GM12878 (cell line): Measurements from ENCODE around the gene NEK11. TPM values are rescaled to one million over a fixed set of nuclear protein-coding genes. Genes with fewer than 3 reads are reported as not detected.

Source experiments
- ATAC-seq: fragments of 200-7000 bp; cut with Tn5 transposase; 3 replicates; pipeline ENCODE4 v1.9.1; 2020; ENCODE audit warnings: mild to moderate bottlenecking, moderate library complexity
- BruUV-seq: library from RNA; stranded (reverse); fragments of 400-500 nt; replicated peaks from 2 replicates; lab custom pipeline; 2021; lab: Mats Ljungman, UMichigan
- CTCF ChIA-PET: fragments of 300-600 bp; sonication (Branson Sonifier 250); formaldehyde crosslinking; extraction: SDS; loops from one replicate; lab custom pipeline; 2021; ENCODE audit warnings: inconsistent platforms; lab: Yijun Ruan, JAX
- POLR2A ChIA-PET: fragments of 350-600 bp; formaldehyde crosslinking; extraction: SDS; loops from one replicate; lab custom pipeline; 2021; ENCODE audit warnings: inconsistent platforms; lab: Charles Lee
- RAD21 ChIA-PET: fragments of 300-600 bp; sonication (Branson Sonifier 250); formaldehyde crosslinking; loops from one replicate; lab custom pipeline; 2023; ENCODE audit warnings: antibody characterized with exemption; ENCODE audit not compliant: unreplicated experiment; lab: Charles Lee
- SMC1A ChIA-PET: fragments of 300-600 bp; sonication (Branson Sonifier 250); formaldehyde crosslinking; loops from one replicate; lab custom pipeline; 2023; ENCODE audit not compliant: unreplicated experiment, uncharacterized antibody; lab: Charles Lee
- DNase-seq: peaks from one replicate; pipeline ENCODE4 v3.0.0-alpha.2; 2011; ENCODE audit warnings: low read depth, low spot score
- FAIRE-seq: peaks from 3 replicates; lab custom pipeline; 2011; peaks lifted over from hg19 to GRCh38; lab: Jason Lieb, UNC
- H2AFZ ChIP-seq: 2 replicates; pipeline ENCODE4 v1.6.0; 2011; ENCODE audit warnings: low read depth, low read length, control low read depth; ENCODE audit not compliant: control insufficient read depth
- H3K27ac ChIP-seq: 2 replicates; pipeline ENCODE4 v1.5.1; 2011; ENCODE audit warnings: control low read depth; ENCODE audit not compliant: control insufficient read depth, insufficient read depth
- H3K27me3 ChIP-seq, 2 experiments: replicated peaks in 1 of 2; 2 replicates each; pipeline versions ENCODE4 v1.6.0 to v1.6.1; 2011; ENCODE audit warnings: low read length in 1 of 2; ENCODE audit not compliant: control insufficient read depth in 2 of 2, insufficient read depth in 2 of 2
- H3K36me3 ChIP-seq, 2 experiments: 2 replicates each; pipeline ENCODE4 v1.5.1; 2011; ENCODE audit warnings: low read length in 1 of 2; ENCODE audit not compliant: control insufficient read depth in 2 of 2, insufficient read depth in 2 of 2
- H3K4me1 ChIP-seq: 2 replicates; pipeline ENCODE4 v1.6.1; 2011; ENCODE audit warnings: mild to moderate bottlenecking, low read length, moderate library complexity, mixed read lengths; ENCODE audit not compliant: control insufficient read depth, insufficient read depth
- H3K4me2 ChIP-seq: 2 replicates; pipeline ENCODE4 v1.6.0; 2011; ENCODE audit warnings: control low read depth; ENCODE audit not compliant: control insufficient read depth, insufficient read depth
- H3K4me3 ChIP-seq: fragments of 200-600 bp; sonication (generic); 2 replicates; pipeline ENCODE4 v1.5.1; 2016
- H3K79me2 ChIP-seq: 2 replicates; pipeline ENCODE4 v1.6.0; 2011; ENCODE audit warnings: low read length; ENCODE audit not compliant: control insufficient read depth, insufficient read depth
- H3K9ac ChIP-seq: 2 replicates; pipeline ENCODE4 v1.8.0; 2011; ENCODE audit warnings: low read length, control low read depth, mixed read lengths; ENCODE audit not compliant: control insufficient read depth, insufficient read depth
- H3K9me3 ChIP-seq: replicated peaks from 3 replicates; pipeline ENCODE4 v1.5.1; 2011; ENCODE audit warnings: mild to moderate bottlenecking, low read length; ENCODE audit not compliant: control insufficient read depth, insufficient read depth
- H4K20me1 ChIP-seq: 2 replicates; pipeline ENCODE4 v1.6.0; 2011; ENCODE audit not compliant: control insufficient read depth, insufficient read depth
- BCL3 ChIP-seq: IDR thresholded peaks from 2 replicates; pipeline ENCODE4 v1.6.1; 2011; ENCODE audit warnings: borderline replicate concordance, low read depth, mild to moderate bottlenecking, moderate library complexity, low read length; ENCODE audit not compliant: insufficient read depth, poor library complexity, severe bottlenecking
- BHLHE40 ChIP-seq, 2 experiments: fragments of 450-650 bp in 1 of 2; IDR thresholded peaks; 2 replicates each; pipeline ENCODE4 v1.6.1; 2011 to 2017; ENCODE audit warnings: low read depth in 2 of 2, borderline replicate concordance in 1 of 2, improper control_type of control experiment in 1 of 2, low read length in 1 of 2, mild to moderate bottlenecking in 1 of 2
- CBFB ChIP-seq: IDR thresholded peaks from 2 replicates; pipeline ENCODE4 v1.6.1; 2016; ENCODE audit warnings: antibody characterized with exemption, low read depth
- CHD1 ChIP-seq: IDR thresholded peaks from 2 replicates; pipeline ENCODE4 v1.6.1; 2012; ENCODE audit warnings: low read depth, low read length, improper control_type of control experiment
- FOXK2 ChIP-seq: fragments of 450-650 bp; IDR thresholded peaks from 2 replicates; pipeline ENCODE4 v1.6.1; 2017; ENCODE audit warnings: mild to moderate bottlenecking, moderate library complexity
- HDAC6 ChIP-seq: fragments of 200-600 bp; sonication (generic); IDR thresholded peaks from one replicate; pipeline ENCODE4 v1.8.0; 2017; ENCODE audit warnings: antibody characterized with exemption; ENCODE audit not compliant: unreplicated experiment
- HDGF ChIP-seq: fragments of 450-650 bp; IDR thresholded peaks from 2 replicates; pipeline ENCODE4 v1.6.1; 2016; ENCODE audit warnings: antibody characterized with exemption
- KDM1A ChIP-seq: fragments of 200-600 bp; sonication (generic); IDR thresholded peaks from 2 replicates; pipeline ENCODE4 v1.6.1; 2016; ENCODE audit warnings: borderline replicate concordance
- MEF2A ChIP-seq: IDR thresholded peaks from 2 replicates; pipeline ENCODE4 v1.6.1; 2011; ENCODE audit warnings: low read depth, mild to moderate bottlenecking, low read length, moderate library complexity; ENCODE audit not compliant: insufficient read depth
- POLR2AphosphoS2 ChIP-seq: IDR thresholded peaks from 2 replicates; pipeline ENCODE4 v1.6.1; 2011; ENCODE audit warnings: low read depth, mild to moderate bottlenecking, low read length, improper control_type of control experiment, moderate library complexity
- RELB ChIP-seq: fragments of 450-650 bp; IDR thresholded peaks from 2 replicates; pipeline ENCODE4 v1.6.1; 2017; ENCODE audit warnings: low read depth, mild to moderate bottlenecking, moderate library complexity
- TARDBP ChIP-seq: IDR thresholded peaks from 2 replicates; pipeline ENCODE4 v1.6.1; 2016; ENCODE audit warnings: borderline replicate concordance
- TCF3 ChIP-seq: IDR thresholded peaks from 2 replicates; pipeline ENCODE4 v1.6.1; 2012; ENCODE audit warnings: low read depth, mild to moderate bottlenecking, low read length, borderline replicate concordance; ENCODE audit not compliant: insufficient read depth
- ZNF207 ChIP-seq: fragments of 450-650 bp; IDR thresholded peaks from 2 replicates; pipeline ENCODE4 v1.6.1; 2014; ENCODE audit warnings: antibody characterized with exemption, mild to moderate bottlenecking, borderline replicate concordance
- ZNF217 ChIP-seq: fragments of 450-650 bp; IDR thresholded peaks from 2 replicates; pipeline ENCODE4 v1.6.1; 2017; ENCODE audit warnings: antibody characterized with exemption, mild to moderate bottlenecking
- ZNF384 ChIP-seq: IDR thresholded peaks from 2 replicates; pipeline ENCODE4 v1.6.1; 2012; ENCODE audit warnings: low read depth, mild to moderate bottlenecking, low read length, improper control_type of control experiment, borderline replicate concordance
- ZNF622 ChIP-seq: fragments of 450-650 bp; IDR thresholded peaks from 2 replicates; pipeline ENCODE4 v1.6.1; 2017; ENCODE audit warnings: mild to moderate bottlenecking, inconsistent platforms
- WGBS: methylation state at CpG from one replicate; pipeline ENCODE4 v1.1.6; 2016; ENCODE audit warnings: low lambda C conversion rate; ENCODE audit not compliant: insufficient replicate concordance, insufficient coverage; ENCODE audit errors: missing lambda C conversion rate; 5-methylcytosine and 5-hydroxymethylcytosine counted together
- in situ Hi-C: fragments of 300-500 bp; cut with MboI; formaldehyde crosslinking; loops from 9 replicates; pipeline ENCODE4 v1.14.3; 2018; ENCODE audit warnings: mixed read lengths
- intact Hi-C: fragments of 100-400 bp; cut with micrococcal nuclease; formaldehyde crosslinking; loops from one replicate; pipeline ENCODE4 v1.14.2; 2022; ENCODE audit not compliant: unreplicated experiment
- polyA plus RNA-seq, 11 experiments: library from polyadenylated mRNA; depleted of rRNA in 4 of 11; unstranded in 6 of 11; stranded (reverse) in 5 of 11; fragments of >200 nt; fragmentation: Nextera tagmentation in 4 of 11; fragmentation: Illumina TruSeq in 1 of 11; extraction: Ambion mirVana in 4 of 11; extraction: Trizol in 1 of 11; gene quantifications; 1 replicate in 1 of 11; 2 replicates in 10 of 11; pipeline versions ENCODE4 v1.2.1 to v1.2.3, GENCODE V29; 2011 to 2016; ENCODE audit warnings: inconsistent platforms in 2 of 11, missing spikeins in 2 of 11, low read depth in 1 of 11
- total RNA-seq, 4 experiments: library from RNA; depleted of rRNA in 3 of 4; stranded (reverse); fragments of >200 nt in 3 of 4; fragmentation: Illumina TruSeq in 1 of 4; extraction: Trizol in 1 of 4; gene quantifications; 2 replicates each; pipeline versions ENCODE4 v1.2.1 to v1.2.3, GENCODE V29; 2013 to 2021
- TF ChIP-seq, protein P1 (sequence below): IDR thresholded peaks from 2 replicates; pipeline ENCODE4 v1.6.1; 2012; ENCODE audit warnings: low read length, inconsistent platforms
- TF ChIP-seq, protein P2 (sequence below): fragments of 450-650 bp; IDR thresholded peaks from 2 replicates; pipeline ENCODE4 v1.6.1; 2017; ENCODE audit warnings: mild to moderate bottlenecking

NEK11 gene
- total and polyA plus RNA-seq, 10 of the 15 experiments (the other 5 are each of a cell fraction or from before 2014, with no cell fraction given): 0.05 to 0.94 (median 0.36) TPM; not detected in 1

- TF ChIP-seq, protein P1, sequence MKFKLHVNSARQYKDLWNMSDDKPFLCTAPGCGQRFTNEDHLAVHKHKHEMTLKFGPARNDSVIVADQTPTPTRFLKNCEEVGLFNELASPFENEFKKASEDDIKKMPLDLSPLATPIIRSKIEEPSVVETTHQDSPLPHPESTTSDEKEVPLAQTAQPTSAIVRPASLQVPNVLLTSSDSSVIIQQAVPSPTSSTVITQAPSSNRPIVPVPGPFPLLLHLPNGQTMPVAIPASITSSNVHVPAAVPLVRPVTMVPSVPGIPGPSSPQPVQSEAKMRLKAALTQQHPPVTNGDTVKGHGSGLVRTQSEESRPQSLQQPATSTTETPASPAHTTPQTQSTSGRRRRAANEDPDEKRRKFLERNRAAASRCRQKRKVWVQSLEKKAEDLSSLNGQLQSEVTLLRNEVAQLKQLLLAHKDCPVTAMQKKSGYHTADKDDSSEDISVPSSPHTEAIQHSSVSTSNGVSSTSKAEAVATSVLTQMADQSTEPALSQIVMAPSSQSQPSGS: no peak
- TF ChIP-seq MEF2A (no peak), FOXK2 (no peak), HDAC6 (no peak)
- TF ChIP-seq, protein P2, sequence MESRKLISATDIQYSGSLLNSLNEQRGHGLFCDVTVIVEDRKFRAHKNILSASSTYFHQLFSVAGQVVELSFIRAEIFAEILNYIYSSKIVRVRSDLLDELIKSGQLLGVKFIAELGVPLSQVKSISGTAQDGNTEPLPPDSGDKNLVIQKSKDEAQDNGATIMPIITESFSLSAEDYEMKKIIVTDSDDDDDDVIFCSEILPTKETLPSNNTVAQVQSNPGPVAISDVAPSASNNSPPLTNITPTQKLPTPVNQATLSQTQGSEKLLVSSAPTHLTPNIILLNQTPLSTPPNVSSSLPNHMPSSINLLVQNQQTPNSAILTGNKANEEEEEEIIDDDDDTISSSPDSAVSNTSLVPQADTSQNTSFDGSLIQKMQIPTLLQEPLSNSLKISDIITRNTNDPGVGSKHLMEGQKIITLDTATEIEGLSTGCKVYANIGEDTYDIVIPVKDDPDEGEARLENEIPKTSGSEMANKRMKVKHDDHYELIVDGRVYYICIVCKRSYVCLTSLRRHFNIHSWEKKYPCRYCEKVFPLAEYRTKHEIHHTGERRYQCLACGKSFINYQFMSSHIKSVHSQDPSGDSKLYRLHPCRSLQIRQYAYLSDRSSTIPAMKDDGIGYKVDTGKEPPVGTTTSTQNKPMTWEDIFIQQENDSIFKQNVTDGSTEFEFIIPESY: no peak
Observed at GRCh38 chr3:131004603-131005002, 22.1 kb upstream of the NEK11 start (continued).

DNA sequence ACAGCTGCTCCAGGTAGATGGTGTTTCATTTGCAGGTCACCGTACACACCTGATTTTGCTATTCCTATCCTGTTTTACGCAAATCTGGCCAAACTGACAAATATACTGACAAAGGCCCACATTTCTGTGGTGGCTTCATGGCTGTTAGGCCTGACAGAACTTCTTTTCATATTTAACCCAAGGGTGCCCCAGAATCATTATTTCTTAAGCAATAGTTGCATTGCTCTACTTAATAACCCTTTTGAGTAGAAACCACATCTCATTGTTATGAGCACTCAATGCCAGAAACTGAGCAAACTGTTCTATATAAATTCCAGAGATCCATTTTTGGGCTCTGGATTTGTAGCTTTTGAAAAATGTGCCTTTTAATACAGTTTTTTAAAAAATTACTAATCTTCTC is 19.4 kb upstream of the NEK11 start:
- no peak overlapping the region for H3K9ac ChIP-seq
- FAIRE-seq (no peak), ATAC-seq (no peak), DNase-seq (no peak)
- intact Hi-C loops (no loop called here), in situ Hi-C loops (no loop called here)
- ChIA-PET CTCF (interaction anchor here (1.0 to 1.4 kb wide), 2 partner anchors 25 to 346 kb away, joined by 3 to 4 read pairs; no protein-coding TSS in a partner anchor), POLR2A (no interaction called here), SMC1A (interaction anchor here (1.0 to 3.7 kb wide), 2 partner anchors 8 to 13 kb away, joined by 4 to 17 read pairs; no protein-coding TSS in a partner anchor), RAD21 (no interaction called here)
- WGBS: 97% methylated on average over 2 of the region's 2 CpGs
- H3K27ac ChIP-seq: no peak overlapping the region
- H3K4me3 ChIP-seq: no peak overlapping the region
- H3K9me3 ChIP-seq: no peaks in the 10 kb centered on the region
- no peaks in the 10 kb centered on the region for H3K4me1 ChIP-seq
- no peaks in the 10 kb centered on the region for H3K79me2 ChIP-seq
- no TSS peak for BruUV-seq
- H2AFZ ChIP-seq: no peak overlapping the region
- H4K20me1 ChIP-seq: no peaks in the 10 kb centered on the region
- no peaks in the 10 kb centered on the region for H3K27me3 ChIP-seq
- peaks cover 2 to 13% of the 10 kb centered on the region in 2 experiments for H3K36me3 ChIP-seq
- no peak overlapping the region for H3K4me2 ChIP-seq
- TF ChIP-seq CHD1: no peak
- no peak for TF ChIP-seq BHLHE40 (IDR thresholded peaks at IDR 0.05; ENCODE audit: borderline replicate concordance in 1 of 2, low read depth in 2 of 2, low read length in 1 of 2)
- TF ChIP-seq CBFB: no peak
- TF ChIP-seq KDM1A: no peak
- no peak for TF ChIP-seq ZNF207
- TF ChIP-seq TARDBP: no peak
- no peak for TF ChIP-seq POLR2AphosphoS2
- no peak for TF ChIP-seq BCL3
- no peak for TF ChIP-seq ZNF384
- no peak for TF ChIP-seq RELB
- TF ChIP-seq HDGF: no peak
- no peak for TF ChIP-seq ZNF622
- TF ChIP-seq ZNF217: no peak
- TF ChIP-seq TCF3: no peak
